B cell (primary cell): Measurements from ENCODE around the gene DCUN1D4.

Experiments
- CTCF ChIP-seq: fragments of 200-600 bp; IDR thresholded peaks from one replicate; pipeline ENCODE4 v1.8.0; 2022; ENCODE audit warnings: antibody characterized with exemption, mild to moderate bottlenecking
- EZH2 ChIP-seq: IDR thresholded peaks from 2 replicates; pipeline ENCODE4 v1.6.1; 2012; ENCODE audit warnings: borderline replicate concordance, low read depth, mild to moderate bottlenecking, moderate library complexity, low read length; ENCODE audit not compliant: insufficient read depth, poor library complexity, severe bottlenecking

GRCh38 chr4:51844153-51845054 lies 1.5 kb downstream of the DCUN1D4 start:
- TF ChIP-seq EZH2: no peak
- no peak for TF ChIP-seq CTCF
